ENCODE results near the gene SLC25A17.

SLC25A17 gene, protein sequence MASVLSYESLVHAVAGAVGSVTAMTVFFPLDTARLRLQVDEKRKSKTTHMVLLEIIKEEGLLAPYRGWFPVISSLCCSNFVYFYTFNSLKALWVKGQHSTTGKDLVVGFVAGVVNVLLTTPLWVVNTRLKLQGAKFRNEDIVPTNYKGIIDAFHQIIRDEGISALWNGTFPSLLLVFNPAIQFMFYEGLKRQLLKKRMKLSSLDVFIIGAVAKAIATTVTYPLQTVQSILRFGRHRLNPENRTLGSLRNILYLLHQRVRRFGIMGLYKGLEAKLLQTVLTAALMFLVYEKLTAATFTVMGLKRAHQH

DNA sequence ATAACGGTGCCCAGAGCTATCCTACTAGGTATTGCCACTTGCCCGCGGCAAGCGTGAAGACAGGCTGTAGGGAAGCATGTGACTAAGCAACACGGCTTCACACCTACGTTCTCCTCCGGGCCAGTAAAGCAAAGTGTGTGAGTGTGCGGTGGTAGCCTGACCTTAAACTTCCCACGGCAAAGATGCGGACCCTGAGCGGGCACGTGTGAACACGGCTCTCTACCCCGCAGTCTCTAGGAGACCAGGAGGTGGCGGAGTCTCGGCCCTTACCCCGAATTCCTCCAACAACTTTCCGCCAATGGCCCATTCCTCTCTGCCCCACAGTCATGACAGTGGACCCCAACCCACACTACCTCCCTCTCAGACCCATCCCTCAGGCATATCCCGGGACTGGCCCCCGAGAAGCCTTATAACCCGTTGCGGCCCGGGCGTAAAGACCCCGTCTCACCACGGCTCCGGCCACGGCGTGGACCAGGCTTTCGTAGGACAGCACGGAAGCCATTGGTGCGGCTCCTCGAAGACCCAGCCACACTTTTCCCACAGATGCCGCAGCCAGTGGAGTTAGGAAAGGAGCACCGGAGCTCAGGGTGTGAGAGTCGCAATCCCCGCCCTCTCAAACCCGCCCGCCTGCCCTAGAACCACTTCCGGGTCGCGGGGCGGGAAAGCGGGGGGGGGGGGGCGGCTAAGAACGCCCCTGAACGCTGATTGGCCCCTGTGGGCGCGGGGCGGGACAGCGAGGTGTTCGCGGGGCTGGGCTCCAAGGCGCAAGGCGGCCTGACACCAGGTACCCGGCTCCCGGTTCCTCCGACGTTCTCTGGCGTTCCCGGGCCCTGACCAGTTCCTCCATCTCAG is at the start of gene SLC25A17:
Gene SLC25A17 (minus strand): TSS at position 600 of the 852 bp plus-strand sequence. CDS start 98 bp downstream, at position 502.
- TF ChIP-seq TCF12 (IDR thresholded peaks at IDR 0.05; ENCODE audit: low read depth) (peak; percentile 28; the same call in 1 of the 2 replicates), CREB1 (IDR thresholded peaks at IDR 0.05; ENCODE audit: low read depth) (no peak), EGR1 (IDR thresholded peaks at IDR 0.05) (no peak), TAF1 (IDR thresholded peaks at IDR 0.05; ENCODE audit: low read depth) (peak; percentile 78), YY1 (IDR thresholded peaks at IDR 0.05; ENCODE audit: low read depth) (peak; percentile 50; the same call in 1 of the 2 replicates), ZBTB7A (IDR thresholded peaks at IDR 0.05; ENCODE audit: low read depth) (no peak)
- TF ChIP-seq, protein P1, sequence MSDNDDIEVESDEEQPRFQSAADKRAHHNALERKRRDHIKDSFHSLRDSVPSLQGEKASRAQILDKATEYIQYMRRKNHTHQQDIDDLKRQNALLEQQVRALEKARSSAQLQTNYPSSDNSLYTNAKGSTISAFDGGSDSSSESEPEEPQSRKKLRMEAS (IDR thresholded peaks at IDR 0.05): peak; percentile 92
- TF ChIP-seq, protein P2, sequence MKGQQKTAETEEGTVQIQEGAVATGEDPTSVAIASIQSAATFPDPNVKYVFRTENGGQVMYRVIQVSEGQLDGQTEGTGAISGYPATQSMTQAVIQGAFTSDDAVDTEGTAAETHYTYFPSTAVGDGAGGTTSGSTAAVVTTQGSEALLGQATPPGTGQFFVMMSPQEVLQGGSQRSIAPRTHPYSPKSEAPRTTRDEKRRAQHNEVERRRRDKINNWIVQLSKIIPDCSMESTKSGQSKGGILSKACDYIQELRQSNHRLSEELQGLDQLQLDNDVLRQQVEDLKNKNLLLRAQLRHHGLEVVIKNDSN (IDR thresholded peaks at IDR 0.05): peak; percentile 36

DNA sequence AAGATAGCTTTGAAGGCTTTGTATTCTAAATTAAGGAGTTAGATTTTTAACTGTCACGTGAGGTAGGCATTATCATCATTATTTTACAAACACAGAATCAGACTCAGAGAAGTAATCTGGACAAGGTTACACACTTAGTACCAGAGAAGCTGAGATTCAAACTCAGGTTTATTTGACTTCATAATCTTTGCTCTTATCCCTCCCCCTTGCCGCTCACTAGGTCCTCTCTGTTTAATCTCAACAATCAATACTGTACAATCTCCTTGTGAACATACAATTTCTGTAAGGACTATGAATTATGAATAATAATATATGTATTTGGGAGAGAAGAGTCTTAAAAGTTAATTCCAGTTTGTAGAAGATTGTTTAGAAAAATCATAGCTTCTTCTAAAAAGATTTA is 48.0 kb upstream of the SLC25A17 start:
- TF ChIP-seq CREB1 (IDR thresholded peaks at IDR 0.05; ENCODE audit: low read depth) (no peak), RAD21 (IDR thresholded peaks at IDR 0.05; ENCODE audit: low read depth) (no peak), FOXM1 (IDR thresholded peaks at IDR 0.05; ENCODE audit: borderline replicate concordance, low read depth) (no peak), CEBPB (IDR thresholded peaks at IDR 0.05) (no peak), TEAD4 (IDR thresholded peaks at IDR 0.05) (no peak), EP300 (IDR thresholded peaks at IDR 0.05; ENCODE audit: borderline replicate concordance) (no peak), EGR1 (IDR thresholded peaks at IDR 0.05) (no peak), TAF1 (IDR thresholded peaks at IDR 0.05; ENCODE audit: low read depth) (no peak)
- TF ChIP-seq, protein P2 (IDR thresholded peaks at IDR 0.05): no peak

DNA sequence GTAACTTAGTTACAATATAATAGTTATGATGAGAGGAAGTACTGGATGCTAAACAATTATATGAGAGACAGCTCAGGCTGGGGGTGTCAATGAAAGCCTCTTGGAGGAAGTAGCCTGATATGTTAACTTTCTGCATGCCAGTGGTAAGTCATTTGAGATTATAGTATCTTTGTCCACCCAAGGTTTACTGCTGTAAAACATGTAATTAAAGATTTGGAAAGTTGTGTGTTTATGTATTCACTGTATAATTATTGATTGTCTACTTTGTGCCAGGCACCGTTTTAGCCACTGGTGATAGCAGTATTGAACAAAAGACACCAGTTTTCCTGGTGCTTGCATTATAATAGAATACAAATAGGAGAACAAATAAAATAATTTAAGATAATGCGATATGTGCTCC is 43.4 kb upstream of the SLC25A17 start:
- TF ChIP-seq FOXM1 (IDR thresholded peaks at IDR 0.05; ENCODE audit: borderline replicate concordance, low read depth): no peak
- TF ChIP-seq ZBTB7A (IDR thresholded peaks at IDR 0.05; ENCODE audit: low read depth): no peak
- TF ChIP-seq RAD21 (IDR thresholded peaks at IDR 0.05; ENCODE audit: low read depth): no peak
- TF ChIP-seq, protein P3, sequence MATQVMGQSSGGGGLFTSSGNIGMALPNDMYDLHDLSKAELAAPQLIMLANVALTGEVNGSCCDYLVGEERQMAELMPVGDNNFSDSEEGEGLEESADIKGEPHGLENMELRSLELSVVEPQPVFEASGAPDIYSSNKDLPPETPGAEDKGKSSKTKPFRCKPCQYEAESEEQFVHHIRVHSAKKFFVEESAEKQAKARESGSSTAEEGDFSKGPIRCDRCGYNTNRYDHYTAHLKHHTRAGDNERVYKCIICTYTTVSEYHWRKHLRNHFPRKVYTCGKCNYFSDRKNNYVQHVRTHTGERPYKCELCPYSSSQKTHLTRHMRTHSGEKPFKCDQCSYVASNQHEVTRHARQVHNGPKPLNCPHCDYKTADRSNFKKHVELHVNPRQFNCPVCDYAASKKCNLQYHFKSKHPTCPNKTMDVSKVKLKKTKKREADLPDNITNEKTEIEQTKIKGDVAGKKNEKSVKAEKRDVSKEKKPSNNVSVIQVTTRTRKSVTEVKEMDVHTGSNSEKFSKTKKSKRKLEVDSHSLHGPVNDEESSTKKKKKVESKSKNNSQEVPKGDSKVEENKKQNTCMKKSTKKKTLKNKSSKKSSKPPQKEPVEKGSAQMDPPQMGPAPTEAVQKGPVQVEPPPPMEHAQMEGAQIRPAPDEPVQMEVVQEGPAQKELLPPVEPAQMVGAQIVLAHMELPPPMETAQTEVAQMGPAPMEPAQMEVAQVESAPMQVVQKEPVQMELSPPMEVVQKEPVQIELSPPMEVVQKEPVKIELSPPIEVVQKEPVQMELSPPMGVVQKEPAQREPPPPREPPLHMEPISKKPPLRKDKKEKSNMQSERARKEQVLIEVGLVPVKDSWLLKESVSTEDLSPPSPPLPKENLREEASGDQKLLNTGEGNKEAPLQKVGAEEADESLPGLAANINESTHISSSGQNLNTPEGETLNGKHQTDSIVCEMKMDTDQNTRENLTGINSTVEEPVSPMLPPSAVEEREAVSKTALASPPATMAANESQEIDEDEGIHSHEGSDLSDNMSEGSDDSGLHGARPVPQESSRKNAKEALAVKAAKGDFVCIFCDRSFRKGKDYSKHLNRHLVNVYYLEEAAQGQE (IDR thresholded peaks at IDR 0.05; ENCODE audit: low read depth): no peak
- TF ChIP-seq, protein P2 (IDR thresholded peaks at IDR 0.05): no peak
- TF ChIP-seq CREB1 (IDR thresholded peaks at IDR 0.05; ENCODE audit: low read depth): no peak
- TF ChIP-seq TAF1 (IDR thresholded peaks at IDR 0.05; ENCODE audit: low read depth): no peak
- TF ChIP-seq NFIC (IDR thresholded peaks at IDR 0.05): no peak
- TF ChIP-seq YY1 (IDR thresholded peaks at IDR 0.05; ENCODE audit: low read depth): no peak

DNA sequence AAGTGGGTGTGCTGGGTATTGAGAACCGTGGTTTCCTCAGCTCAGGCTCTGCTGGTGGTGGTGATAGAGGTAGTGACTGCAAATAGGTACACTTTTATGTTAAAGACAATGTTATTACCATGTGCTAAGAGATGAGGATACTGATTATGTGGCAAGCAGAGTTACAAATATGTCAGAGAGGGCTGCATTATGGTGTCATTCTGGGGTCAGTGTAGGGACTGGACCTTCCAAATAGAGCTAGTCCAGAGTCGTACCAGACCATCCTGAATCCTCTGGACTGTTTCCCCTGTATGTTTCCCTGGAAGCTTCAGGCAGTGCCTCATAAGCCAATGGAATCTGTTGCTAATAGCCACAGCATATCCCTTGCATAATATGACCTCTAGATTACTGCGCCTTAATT is 42.9 kb upstream of the SLC25A17 start, which contains the start of gene DNAJB7:
Gene DNAJB7 (minus strand): TSS at position 101 of the 400 bp plus-strand sequence. CDS start 119 bp downstream, outside the sequence.
- TF ChIP-seq ZBTB7A (IDR thresholded peaks at IDR 0.05; ENCODE audit: low read depth): no peak
- TF ChIP-seq RAD21 (IDR thresholded peaks at IDR 0.05; ENCODE audit: low read depth): no peak
- no peak for TF ChIP-seq YY1 (IDR thresholded peaks at IDR 0.05; ENCODE audit: low read depth)
- no peak for TF ChIP-seq FOXM1 (IDR thresholded peaks at IDR 0.05; ENCODE audit: borderline replicate concordance, low read depth)
- TF ChIP-seq CEBPB (IDR thresholded peaks at IDR 0.05): no peak
- no peak for TF ChIP-seq TEAD4 (IDR thresholded peaks at IDR 0.05)
- no peak for TF ChIP-seq EP300 (IDR thresholded peaks at IDR 0.05; ENCODE audit: borderline replicate concordance)
- no peak for TF ChIP-seq TCF12 (IDR thresholded peaks at IDR 0.05; ENCODE audit: low read depth)
- TF ChIP-seq, protein P2 (IDR thresholded peaks at IDR 0.05): no peak
- no peak for TF ChIP-seq CREB1 (IDR thresholded peaks at IDR 0.05; ENCODE audit: low read depth)
- TF ChIP-seq, protein P1 (IDR thresholded peaks at IDR 0.05): no peak
- no peak for TF ChIP-seq EGR1 (IDR thresholded peaks at IDR 0.05)

DNA sequence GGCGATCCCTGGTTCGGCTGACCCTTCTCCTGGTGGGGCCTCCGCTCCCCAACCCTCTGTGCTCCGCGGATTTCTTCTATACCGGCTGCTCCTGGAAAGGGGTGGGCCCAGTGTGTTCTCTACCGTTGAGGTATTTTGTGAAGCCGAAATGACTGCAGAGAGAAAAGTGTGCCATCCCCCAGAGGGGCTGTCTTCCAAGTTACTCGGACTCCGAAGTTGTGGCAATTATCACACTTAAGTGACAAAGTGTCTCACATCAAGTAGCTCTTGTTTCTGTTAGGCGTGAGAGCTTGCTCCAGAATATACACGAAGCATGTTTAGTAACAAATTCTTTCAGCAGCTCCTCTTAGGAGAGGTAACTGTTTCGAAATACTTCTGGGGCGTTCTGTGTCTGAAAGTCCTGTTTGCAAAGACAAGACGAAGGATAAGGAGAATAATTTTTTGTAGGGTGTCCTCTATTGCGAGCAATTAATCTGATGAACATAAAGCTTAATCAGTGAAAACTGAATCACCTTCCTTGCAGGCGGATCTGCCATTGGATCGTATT is 38.2 kb upstream of the SLC25A17 start:
- TF ChIP-seq, protein P1 (IDR thresholded peaks at IDR 0.05): no peak
- TF ChIP-seq, protein P3 (IDR thresholded peaks at IDR 0.05; ENCODE audit: low read depth): no peak
- TF ChIP-seq FOXM1 (IDR thresholded peaks at IDR 0.05; ENCODE audit: borderline replicate concordance, low read depth) (no peak), CREB1 (IDR thresholded peaks at IDR 0.05; ENCODE audit: low read depth) (no peak), YY1 (IDR thresholded peaks at IDR 0.05; ENCODE audit: low read depth) (no peak), ZBTB7A (IDR thresholded peaks at IDR 0.05; ENCODE audit: low read depth) (no peak), NFIC (IDR thresholded peaks at IDR 0.05) (no peak), TEAD4 (IDR thresholded peaks at IDR 0.05) (no peak), CEBPB (IDR thresholded peaks at IDR 0.05) (no peak), EGR1 (IDR thresholded peaks at IDR 0.05) (no peak), EP300 (IDR thresholded peaks at IDR 0.05; ENCODE audit: borderline replicate concordance) (no peak), TAF1 (IDR thresholded peaks at IDR 0.05; ENCODE audit: low read depth) (no peak), TCF12 (IDR thresholded peaks at IDR 0.05; ENCODE audit: low read depth) (no peak; the same call in 1 of the 2 replicates), RAD21 (IDR thresholded peaks at IDR 0.05; ENCODE audit: low read depth) (no peak)
- TF ChIP-seq, protein P2 (IDR thresholded peaks at IDR 0.05): no peak

Data from Ishikawa (cell line).